Breast epithelium (tissue), 3 donors: Measurements from ENCODE around the gene TRMU.

Experiments used
- POLR2A ChIP-seq: fragments of 450-650 bp; IDR thresholded peaks from one replicate; pipeline ENCODE4 v1.6.1; 2016; ENCODE audit warnings: antibody characterized with exemption, mild to moderate bottlenecking, moderate library complexity
- TF ChIP-seq, protein P1 (sequence below), 3 donors: fragments of 450-650 bp; IDR thresholded peaks; one replicate each; pipeline ENCODE4 v1.5.1; 2016 to 2017; ENCODE audit warnings: antibody characterized with exemption in 3 of 3, mild to moderate bottlenecking in 3 of 3, moderate library complexity in 3 of 3

DNA sequence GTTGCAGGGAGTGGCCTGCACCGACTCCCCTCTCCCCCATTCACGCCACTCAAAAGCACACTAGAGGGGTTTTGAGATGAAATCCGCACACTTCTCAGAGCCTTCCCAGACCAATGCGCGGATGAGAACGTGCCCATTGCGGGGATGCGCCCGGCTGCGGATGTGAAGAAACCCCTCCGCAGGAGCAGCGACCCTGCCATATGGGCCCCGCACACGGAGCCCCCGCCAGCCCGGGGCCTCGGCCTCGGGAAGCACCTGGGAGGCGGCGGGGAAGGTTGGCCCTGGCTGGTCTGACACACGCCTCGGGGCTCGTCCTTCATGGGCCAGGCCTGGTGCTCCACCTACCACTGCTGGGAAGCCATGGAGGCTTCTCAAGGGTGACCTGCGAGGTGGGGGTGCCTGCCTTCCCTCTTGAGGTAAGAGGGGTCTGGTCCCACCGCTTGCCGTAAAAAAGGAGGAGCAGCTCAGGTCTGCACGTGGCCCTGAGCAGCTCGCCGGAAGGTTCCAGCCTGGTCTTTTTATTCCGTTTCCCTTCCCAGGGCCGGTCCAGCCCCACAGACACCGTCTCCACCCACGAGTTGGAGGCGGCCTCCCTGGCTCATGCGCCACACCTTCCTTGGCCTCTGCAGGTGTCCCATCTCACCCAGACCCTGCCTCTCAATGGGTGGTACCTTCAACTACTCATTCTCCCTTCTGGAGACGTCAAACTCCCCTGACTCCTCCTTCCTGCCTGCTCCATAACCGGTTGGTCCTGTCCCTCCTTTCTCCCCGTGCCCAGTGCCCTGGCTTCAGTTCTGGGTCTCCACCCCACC, 39.4 kb downstream of the TRMU start:
- TF ChIP-seq, protein P1, sequence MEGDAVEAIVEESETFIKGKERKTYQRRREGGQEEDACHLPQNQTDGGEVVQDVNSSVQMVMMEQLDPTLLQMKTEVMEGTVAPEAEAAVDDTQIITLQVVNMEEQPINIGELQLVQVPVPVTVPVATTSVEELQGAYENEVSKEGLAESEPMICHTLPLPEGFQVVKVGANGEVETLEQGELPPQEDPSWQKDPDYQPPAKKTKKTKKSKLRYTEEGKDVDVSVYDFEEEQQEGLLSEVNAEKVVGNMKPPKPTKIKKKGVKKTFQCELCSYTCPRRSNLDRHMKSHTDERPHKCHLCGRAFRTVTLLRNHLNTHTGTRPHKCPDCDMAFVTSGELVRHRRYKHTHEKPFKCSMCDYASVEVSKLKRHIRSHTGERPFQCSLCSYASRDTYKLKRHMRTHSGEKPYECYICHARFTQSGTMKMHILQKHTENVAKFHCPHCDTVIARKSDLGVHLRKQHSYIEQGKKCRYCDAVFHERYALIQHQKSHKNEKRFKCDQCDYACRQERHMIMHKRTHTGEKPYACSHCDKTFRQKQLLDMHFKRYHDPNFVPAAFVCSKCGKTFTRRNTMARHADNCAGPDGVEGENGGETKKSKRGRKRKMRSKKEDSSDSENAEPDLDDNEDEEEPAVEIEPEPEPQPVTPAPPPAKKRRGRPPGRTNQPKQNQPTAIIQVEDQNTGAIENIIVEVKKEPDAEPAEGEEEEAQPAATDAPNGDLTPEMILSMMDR (IDR thresholded peaks at IDR 0.05) = no peak
- TF ChIP-seq POLR2A = no peak
